Esophagus squamous epithelium (tissue), 4 donors: ENCODE results near the gene FAM174B.

Experiments
- POLR2A ChIP-seq, 4 donors: fragments of 450-650 bp; IDR thresholded peaks; one replicate each; pipeline ENCODE4 v1.6.1; 2017; ENCODE audit warnings: antibody characterized with exemption in 4 of 4, mild to moderate bottlenecking in 4 of 4, moderate library complexity in 3 of 4
- TF ChIP-seq, protein P1 (sequence below), 6 experiments: fragments of 450-650 bp in 4 of 6; fragments of 200-600 bp in 2 of 6; sonication (generic) in 2 of 6; IDR thresholded peaks; one replicate each; pipeline ENCODE4 v1.5.1; 2016 to 2019; ENCODE audit warnings: antibody characterized with exemption in 6 of 6, mild to moderate bottlenecking in 4 of 6, moderate library complexity in 4 of 6

GRCh38 chr15:92610101-92610520, 45.5 kb downstream of the FAM174B start:
- TF ChIP-seq, protein P1, sequence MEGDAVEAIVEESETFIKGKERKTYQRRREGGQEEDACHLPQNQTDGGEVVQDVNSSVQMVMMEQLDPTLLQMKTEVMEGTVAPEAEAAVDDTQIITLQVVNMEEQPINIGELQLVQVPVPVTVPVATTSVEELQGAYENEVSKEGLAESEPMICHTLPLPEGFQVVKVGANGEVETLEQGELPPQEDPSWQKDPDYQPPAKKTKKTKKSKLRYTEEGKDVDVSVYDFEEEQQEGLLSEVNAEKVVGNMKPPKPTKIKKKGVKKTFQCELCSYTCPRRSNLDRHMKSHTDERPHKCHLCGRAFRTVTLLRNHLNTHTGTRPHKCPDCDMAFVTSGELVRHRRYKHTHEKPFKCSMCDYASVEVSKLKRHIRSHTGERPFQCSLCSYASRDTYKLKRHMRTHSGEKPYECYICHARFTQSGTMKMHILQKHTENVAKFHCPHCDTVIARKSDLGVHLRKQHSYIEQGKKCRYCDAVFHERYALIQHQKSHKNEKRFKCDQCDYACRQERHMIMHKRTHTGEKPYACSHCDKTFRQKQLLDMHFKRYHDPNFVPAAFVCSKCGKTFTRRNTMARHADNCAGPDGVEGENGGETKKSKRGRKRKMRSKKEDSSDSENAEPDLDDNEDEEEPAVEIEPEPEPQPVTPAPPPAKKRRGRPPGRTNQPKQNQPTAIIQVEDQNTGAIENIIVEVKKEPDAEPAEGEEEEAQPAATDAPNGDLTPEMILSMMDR (IDR thresholded peaks at IDR 0.05), result no peak
- no peak for TF ChIP-seq POLR2A (IDR thresholded peaks at IDR 0.05)
